Fibroblast of mammary gland (primary cell): ENCODE measurements around the gene HEXIM1.

Experiments used
- DNase-seq: peaks from one replicate; pipeline ENCODE4 v3.0.0-alpha.2; 2010; ENCODE audit warnings: low read depth
- H3K4me3 ChIP-seq: 2 replicates; pipeline ENCODE4 v1.5.1; 2011; ENCODE audit warnings: low read depth, mild to moderate bottlenecking, low read length, moderate library complexity; ENCODE audit not compliant: control insufficient read depth
- CTCF ChIP-seq: conservative IDR thresholded peaks from 2 replicates; pipeline ENCODE4 v1.5.1; 2011; ENCODE audit warnings: low read depth, low read length, inconsistent platforms; ENCODE audit not compliant: control insufficient read depth, insufficient read depth

The HEXIM1 gene

GRCh38 chr17:45135978-45136791, 12.1 kb upstream of the HEXIM1 start:
- no peak for TF ChIP-seq CTCF
- H3K4me3 ChIP-seq: peak overlapping the region; percentile 72
- no peak for DNase-seq

GRCh38 chr17:45136846-45137560, 11.3 kb upstream of the HEXIM1 start:
- TF ChIP-seq CTCF: no peak
- no peak overlapping the region for H3K4me3 ChIP-seq
- DNase-seq: no peak

- no peak for TF ChIP-seq CTCF
- no peak overlapping the region for H3K4me3 ChIP-seq
- no peak for DNase-seq
These were observed 10.5 kb upstream of the HEXIM1 start for GRCh38 chr17:45137561-45138305.

GRCh38 chr17:45138911-45139532, 9.3 kb upstream of the HEXIM1 start:
- no peak overlapping the region for H3K4me3 ChIP-seq
- no peak for DNase-seq
- TF ChIP-seq CTCF: no peak

GRCh38 chr17:45139533-45139920, 8.7 kb upstream of the HEXIM1 start:
- TF ChIP-seq CTCF: no peak
- H3K4me3 ChIP-seq: no peak overlapping the region
- no peak for DNase-seq

- TF ChIP-seq CTCF: no peak
- H3K4me3 ChIP-seq: no peak overlapping the region
- DNase-seq: no peak
These were observed 5.1 kb upstream of the HEXIM1 start for GRCh38 chr17:45143094-45143670.
